K562 (cell line): Measurements from ENCODE around the gene KCNAB1. TPM values are rescaled to one million over a fixed set of nuclear protein-coding genes. Genes with fewer than 3 reads are reported as not detected.

ENCODE experiments used
- HDAC2 ChIP-seq: fragments of 450-650 bp; IDR thresholded peaks from 2 replicates; pipeline ENCODE4 v1.6.1; 2016; ENCODE audit warnings: mild to moderate bottlenecking
- IFI16 ChIP-seq: fragments of 250-450 bp; sonication (Bioruptor Pico); IDR thresholded peaks from 2 replicates; pipeline ENCODE4 v2.1.2; 2022; ENCODE audit warnings: mild to moderate bottlenecking, inconsistent platforms
- KLF10 ChIP-seq: fragments of 250-450 bp; sonication (Bioruptor Pico); IDR thresholded peaks from 2 replicates; pipeline ENCODE4 v1.6.1; 2021; ENCODE audit warnings: matching md5 sums
- MXD1 ChIP-seq: fragments of 250-450 bp; sonication (Bioruptor Pico); IDR thresholded peaks from 2 replicates; pipeline ENCODE4 v1.8.0; 2021; ENCODE audit warnings: borderline replicate concordance, mild to moderate bottlenecking, moderate library complexity; ENCODE audit not compliant: poor library complexity, severe bottlenecking
- PBX2 ChIP-seq, 2 experiments: IDR thresholded peaks in 1 of 2; conservative IDR thresholded peaks in 1 of 2; 2 replicates each; pipeline ENCODE4 v1.6.1; 2016; ENCODE audit warnings: low read depth in 2 of 2, mild to moderate bottlenecking in 1 of 2, missing compliant biosample characterization in 1 of 2, missing genetic modification characterization in 1 of 2, moderate library complexity in 1 of 2
- SMARCC2 ChIP-seq: fragments of 450-650 bp; IDR thresholded peaks from 2 replicates; pipeline ENCODE4 v1.6.1; 2017; ENCODE audit warnings: antibody characterized with exemption, moderate library complexity, mild to moderate bottlenecking, low read depth
- TFAM ChIP-seq: fragments of 250-450 bp; sonication (Bioruptor Pico); conservative IDR thresholded peaks from 2 replicates; pipeline ENCODE4 v1.5.0; 2021; ENCODE audit warnings: mild to moderate bottlenecking, moderate library complexity
- UBTF ChIP-seq, 2 experiments: IDR thresholded peaks; 2 replicates each; pipeline ENCODE4 v1.6.1; 2012; ENCODE audit warnings: improper control_type of control experiment in 2 of 2, low read depth in 2 of 2, low read length in 2 of 2, borderline replicate concordance in 1 of 2
- YY1 ChIP-seq, 3 experiments: IDR thresholded peaks; 2 replicates each; pipeline ENCODE4 v1.6.1; 2011; ENCODE audit warnings: low read length in 2 of 3, mild to moderate bottlenecking in 2 of 3, moderate library complexity in 2 of 3, borderline replicate concordance in 1 of 3, control low read depth in 1 of 3, low read depth in 1 of 3; ENCODE audit not compliant: insufficient read depth in 3 of 3, insufficient replicate concordance in 2 of 3, control insufficient read depth in 1 of 3, insufficient read length in 1 of 3; ENCODE audit errors: extremely low read depth in 1 of 3
- ZNF398 ChIP-seq: fragments of 250-450 bp; sonication (Bioruptor Pico); IDR thresholded peaks from 2 replicates; pipeline ENCODE4 v1.8.0; 2021; ENCODE audit warnings: moderate library complexity, mild to moderate bottlenecking, inconsistent platforms
- ZNF436 ChIP-seq: fragments of 250-450, 450-650 bp; sonication (Bioruptor Pico); formaldehyde crosslinking; IDR thresholded peaks from 2 replicates; pipeline ENCODE4 v1.7.0; 2020; ENCODE audit warnings: mild to moderate bottlenecking
- ZNF586 ChIP-seq: fragments of 450-650 bp; formaldehyde crosslinking; conservative IDR thresholded peaks from 2 replicates; pipeline ENCODE4 v1.4.0; 2020; ENCODE audit warnings: mild to moderate bottlenecking, moderate library complexity
- polyA plus RNA-seq, 8 experiments: library from polyadenylated mRNA; depleted of rRNA in 4 of 8; stranded (reverse) in 5 of 8; unstranded in 3 of 8; fragments of >200 nt; fragmentation: Nextera tagmentation in 2 of 8; fragmentation: Illumina TruSeq in 1 of 8; extraction: Ambion mirVana in 2 of 8; extraction: Trizol in 1 of 8; gene quantifications; 2 replicates each; pipeline versions ENCODE4 v1.2.1 to v1.2.3, GENCODE V29; 2011 to 2014; ENCODE audit warnings: inconsistent platforms in 1 of 8, missing spikeins in 1 of 8
- total RNA-seq, 7 experiments: library from RNA; depleted of rRNA in 6 of 7; stranded (reverse); fragments of >200 nt in 6 of 7; fragmentation: Illumina TruSeq in 2 of 7; extraction: Trizol in 2 of 7; gene quantifications; 2 replicates each; pipeline versions ENCODE4 v1.2.1 to v1.2.3, GENCODE V29; 2011 to 2021; ENCODE audit warnings: low replicate concordance in 1 of 7
- TF ChIP-seq, protein P1 (sequence below): fragments of 450-650 bp; formaldehyde crosslinking; IDR thresholded peaks from 2 replicates; pipeline ENCODE4 v1.4.0; 2022; ENCODE audit warnings: missing genetic modification characterization

KCNAB1 gene
- total and polyA plus RNA-seq, 9 of the 15 experiments (the other 6 are each of a cell fraction or from before 2014, with no cell fraction given): 0.14 to 1.2 (median 0.51) TPM

DNA sequence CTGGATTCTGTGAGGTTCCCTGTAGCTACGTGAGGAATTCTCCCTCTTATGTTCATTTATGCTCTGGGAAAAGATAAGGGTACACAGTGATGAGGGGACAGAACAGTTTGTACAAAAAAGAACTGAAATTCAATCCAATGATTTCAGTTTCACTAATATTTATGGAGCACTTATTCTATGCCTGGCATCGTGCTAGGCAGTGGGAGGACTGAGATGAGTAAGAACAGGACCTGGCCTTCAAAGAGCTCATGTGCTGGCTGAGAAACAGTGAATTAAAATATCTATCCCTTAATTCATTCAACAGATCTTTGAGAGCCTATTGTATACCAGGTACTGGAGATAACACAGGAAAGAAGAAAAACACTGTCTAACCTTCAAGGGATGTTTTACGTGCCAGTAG is 412.4 kb downstream of the KCNAB1 start (continued):
- TF ChIP-seq YY1 (IDR thresholded peaks at IDR 0.05; ENCODE audit: borderline replicate concordance in 1 of 3, control insufficient read depth in 1 of 3, extremely low read depth in 1 of 3, insufficient read depth in 3 of 3, insufficient read length in 1 of 3, insufficient replicate concordance in 2 of 3, low read depth in 1 of 3, low read length in 2 of 3) (no peak), PBX2 (CRISPR knock-in tag; IDR thresholded peaks at IDR 0.05; ENCODE audit: low read depth) (no peak), PBX2 (tag; conservative IDR thresholded peaks at IDR 0.05; ENCODE audit: low read depth) (no peak), HDAC2 (no peak), ZNF398 (CRISPR knock-in tag) (no peak), ZNF586 (CRISPR knock-in tag) (no peak), IFI16 (CRISPR knock-in tag) (no peak), MXD1 (CRISPR knock-in tag) (no peak), ZNF436 (CRISPR knock-in tag) (no peak), UBTF (IDR thresholded peaks at IDR 0.05; ENCODE audit: borderline replicate concordance in 1 of 2, low read depth in 2 of 2, low read length in 2 of 2) (no peak), TFAM (CRISPR knock-in tag) (no peak), KLF10 (CRISPR knock-in tag) (no peak), SMARCC2 (no peak)
- TF ChIP-seq, protein P1, sequence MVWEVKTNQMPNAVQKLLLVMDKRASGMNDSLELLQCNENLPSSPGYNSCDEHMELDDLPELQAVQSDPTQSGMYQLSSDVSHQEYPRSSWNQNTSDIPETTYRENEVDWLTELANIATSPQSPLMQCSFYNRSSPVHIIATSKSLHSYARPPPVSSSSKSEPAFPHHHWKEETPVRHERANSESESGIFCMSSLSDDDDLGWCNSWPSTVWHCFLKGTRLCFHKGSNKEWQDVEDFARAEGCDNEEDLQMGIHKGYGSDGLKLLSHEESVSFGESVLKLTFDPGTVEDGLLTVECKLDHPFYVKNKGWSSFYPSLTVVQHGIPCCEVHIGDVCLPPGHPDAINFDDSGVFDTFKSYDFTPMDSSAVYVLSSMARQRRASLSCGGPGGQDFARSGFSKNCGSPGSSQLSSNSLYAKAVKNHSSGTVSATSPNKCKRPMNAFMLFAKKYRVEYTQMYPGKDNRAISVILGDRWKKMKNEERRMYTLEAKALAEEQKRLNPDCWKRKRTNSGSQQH (CRISPR knock-in tag): no peak
